Trophoblast cell (in vitro differentiated cells and primary cell): Measurements from ENCODE around the gene GALNTL6.

ENCODE experiments used
- DNase-seq, 2 donors: peaks; one replicate each; pipeline ENCODE4 v3.0.0-alpha.2; 2016
- H2AFZ ChIP-seq: 2 replicates; pipeline ENCODE4 v1.6.1; 2013; ENCODE audit warnings: low read length, moderate library complexity, mild to moderate bottlenecking; ENCODE audit not compliant: insufficient read depth, poor library complexity
- H2AK5ac ChIP-seq: 2 replicates; pipeline ENCODE4 v1.6.1; 2013; ENCODE audit warnings: mild to moderate bottlenecking, low read length
- H2BK120ac ChIP-seq: 2 replicates; pipeline ENCODE4 v1.6.1; 2013; ENCODE audit warnings: low read length, mild to moderate bottlenecking, moderate library complexity; ENCODE audit not compliant: insufficient read depth, poor library complexity
- H2BK12ac ChIP-seq: 2 replicates; pipeline ENCODE4 v1.6.1; 2013; ENCODE audit warnings: mild to moderate bottlenecking, low read length, moderate library complexity
- H2BK5ac ChIP-seq: 2 replicates; pipeline ENCODE4 v1.6.1; 2013; ENCODE audit warnings: low read length, low read depth, moderate library complexity, mild to moderate bottlenecking; ENCODE audit not compliant: poor library complexity
- H3K14ac ChIP-seq: 2 replicates; pipeline ENCODE4 v1.6.1; 2013; ENCODE audit warnings: mild to moderate bottlenecking, low read length
- H3K18ac ChIP-seq: 2 replicates; pipeline ENCODE4 v1.6.1; 2013; ENCODE audit warnings: mild to moderate bottlenecking, low read length
- H3K23ac ChIP-seq: 2 replicates; pipeline ENCODE4 v1.6.1; 2013; ENCODE audit warnings: low read length
- H3K27ac ChIP-seq: 2 replicates; pipeline ENCODE4 v1.5.1; 2013; ENCODE audit warnings: low read depth, mild to moderate bottlenecking, inconsistent platforms, low read length, moderate library complexity
- H3K27me3 ChIP-seq: 2 replicates; pipeline ENCODE4 v1.6.1; 2013; ENCODE audit warnings: inconsistent platforms, mild to moderate bottlenecking, low read length, moderate library complexity; ENCODE audit not compliant: insufficient read depth
- H3K36me3 ChIP-seq, 2 experiments: 1 replicate in 1 of 2; 2 replicates in 1 of 2; pipeline ENCODE4 v1.6.1; 2013; ENCODE audit warnings: low read length in 2 of 2, mild to moderate bottlenecking in 2 of 2, moderate library complexity in 1 of 2; ENCODE audit not compliant: insufficient read depth in 2 of 2, control insufficient read depth in 1 of 2
- H3K4ac ChIP-seq: 2 replicates; pipeline ENCODE4 v1.6.1; 2013; ENCODE audit warnings: low read depth, mild to moderate bottlenecking, low read length, moderate library complexity
- H3K4me1 ChIP-seq, 2 experiments: 1 replicate in 1 of 2; 2 replicates in 1 of 2; pipeline ENCODE4 v1.6.1; 2013; ENCODE audit warnings: low read length in 2 of 2, mild to moderate bottlenecking in 2 of 2, moderate library complexity in 1 of 2; ENCODE audit not compliant: insufficient read depth in 2 of 2, control insufficient read depth in 1 of 2
- H3K4me2 ChIP-seq: 2 replicates; pipeline ENCODE4 v1.6.1; 2013; ENCODE audit warnings: inconsistent platforms, mild to moderate bottlenecking, low read length, moderate library complexity
- H3K4me3 ChIP-seq: 2 replicates; pipeline ENCODE4 v1.5.1; 2013; ENCODE audit warnings: mild to moderate bottlenecking, low read depth, low read length, inconsistent platforms
- H3K79me1 ChIP-seq: one replicate; pipeline ENCODE4 v1.6.1; 2013; ENCODE audit warnings: low read length
- H3K79me2 ChIP-seq: 2 replicates; pipeline ENCODE4 v1.6.1; 2013; ENCODE audit warnings: low read length, mild to moderate bottlenecking; ENCODE audit not compliant: control insufficient read depth, insufficient read depth, poor library complexity
- H3K9ac ChIP-seq: 2 replicates; pipeline ENCODE4 v1.6.1; 2013; ENCODE audit warnings: mild to moderate bottlenecking, low read length
- H3K9me3 ChIP-seq: 2 replicates; pipeline ENCODE4 v1.6.1; 2013; ENCODE audit warnings: low read depth, mild to moderate bottlenecking, control low read depth, inconsistent platforms, low read length; ENCODE audit not compliant: insufficient read depth
- H4K12ac ChIP-seq: 2 replicates; pipeline ENCODE4 v1.6.1; 2013; ENCODE audit warnings: low read depth, mild to moderate bottlenecking, low read length, moderate library complexity
- H4K8ac ChIP-seq: 2 replicates; pipeline ENCODE4 v1.6.1; 2013; ENCODE audit warnings: low read depth, mild to moderate bottlenecking, low read length, moderate library complexity
- H4K91ac ChIP-seq: one replicate; pipeline ENCODE4 v1.6.1; 2013; ENCODE audit warnings: low read depth, mild to moderate bottlenecking, low read length, moderate library complexity
- WGBS: extraction: QIAGEN DNeasy Blood & Tissue Kit; methylation state at CpG from one replicate; pipeline ENCODE4 v1.1.7; 2013; ENCODE audit warnings: missing lambda C conversion rate; ENCODE audit not compliant: insufficient read length, insufficient coverage; ENCODE audit errors: extremely low coverage; 5-methylcytosine and 5-hydroxymethylcytosine counted together

The GALNTL6 gene

GRCh38 chr4:172553216-172553615, 740.0 kb downstream of the GALNTL6 start:
- no peak overlapping the region for H3K4me3 ChIP-seq
- H2BK12ac ChIP-seq, result no peak overlapping the region
- H3K4ac ChIP-seq, result no peak overlapping the region
- H3K79me1 ChIP-seq, result no peaks in the 10 kb centered on the region
- DNase-seq, result no peak
- H2BK120ac ChIP-seq, result no peak overlapping the region
- no peak overlapping the region for H4K91ac ChIP-seq
- no peak overlapping the region for H3K9ac ChIP-seq
- no peak overlapping the region for H3K18ac ChIP-seq
- H3K23ac ChIP-seq, result no peak overlapping the region
- WGBS, result no CpG with 5 or more reads among the region's 1 CpG
- no peak overlapping the region for H2AFZ ChIP-seq
- no peak overlapping the region for H3K14ac ChIP-seq
- H2AK5ac ChIP-seq, result no peak overlapping the region
- H3K36me3 ChIP-seq, result no peaks in the 10 kb centered on the region
- H3K27me3 ChIP-seq, result no peaks in the 10 kb centered on the region
- no peaks in the 10 kb centered on the region for H3K79me2 ChIP-seq
- no peaks in the 10 kb centered on the region for H3K9me3 ChIP-seq
- H4K8ac ChIP-seq, result no peak overlapping the region
- H3K27ac ChIP-seq, result no peak overlapping the region
- no peaks in the 10 kb centered on the region for H3K4me1 ChIP-seq
- H2BK5ac ChIP-seq, result no peak overlapping the region
- H3K4me2 ChIP-seq, result no peak overlapping the region
- no peak overlapping the region for H4K12ac ChIP-seq

- H3K4ac ChIP-seq, result no peak overlapping the region
- no CpG with 5 or more reads among the region's 4 CpGs for WGBS
Measured at GRCh38 chr4:172554588-172554987, 741.4 kb downstream of the GALNTL6 start.

GRCh38 chr4:172555725-172556124, 742.5 kb downstream of the GALNTL6 start:
- H2BK120ac ChIP-seq, result no peak overlapping the region
- no peaks in the 10 kb centered on the region for H3K27me3 ChIP-seq
- no peak overlapping the region for H3K9ac ChIP-seq
- no peak overlapping the region for H4K8ac ChIP-seq
- H3K14ac ChIP-seq, result no peak overlapping the region
- H3K4ac ChIP-seq, result no peak overlapping the region
- H3K4me1 ChIP-seq, result no peaks in the 10 kb centered on the region
- H4K12ac ChIP-seq, result no peak overlapping the region
- H2BK12ac ChIP-seq, result no peak overlapping the region
- no peaks in the 10 kb centered on the region for H3K79me1 ChIP-seq
- no peak overlapping the region for H2AFZ ChIP-seq
- no peak overlapping the region for H2AK5ac ChIP-seq
- no peaks in the 10 kb centered on the region for H3K9me3 ChIP-seq
- no peaks in the 10 kb centered on the region for H3K79me2 ChIP-seq
- no peak overlapping the region for H2BK5ac ChIP-seq
- peak in 1 of 2 donors; percentile 6 for DNase-seq
- no peak overlapping the region for H3K27ac ChIP-seq
- no peak overlapping the region for H3K4me2 ChIP-seq
- no peak overlapping the region for H3K23ac ChIP-seq
- no peak overlapping the region for H3K4me3 ChIP-seq
- no CpG with 5 or more reads among the region's 2 CpGs for WGBS
- no peaks in the 10 kb centered on the region for H3K36me3 ChIP-seq
- H3K18ac ChIP-seq, result no peak overlapping the region
- H4K91ac ChIP-seq, result no peak overlapping the region

More at GRCh38 chr4:172554588-172554987, 741.4 kb downstream of the GALNTL6 start:
- Histone ChIP-seq H3K4me2 (no peak overlapping the region), H3K27ac (no peak overlapping the region), H3K4me1 (no peaks in the 10 kb centered on the region), H2AFZ (no peak overlapping the region), H4K12ac (no peak overlapping the region), H4K91ac (no peak overlapping the region), H2AK5ac (no peak overlapping the region), H2BK12ac (no peak overlapping the region), H3K36me3 (no peaks in the 10 kb centered on the region), H3K9me3 (no peaks in the 10 kb centered on the region), H3K27me3 (no peaks in the 10 kb centered on the region), H3K18ac (no peak overlapping the region), H4K8ac (no peak overlapping the region), H3K79me2 (no peaks in the 10 kb centered on the region), H3K4me3 (no peak overlapping the region), H2BK5ac (no peak overlapping the region), H2BK120ac (no peak overlapping the region), H3K14ac (no peak overlapping the region), H3K23ac (no peak overlapping the region), H3K9ac (no peak overlapping the region), H3K79me1 (no peaks in the 10 kb centered on the region)
- DNase-seq, result no peak

GRCh38 chr4:172573899-172574298, 760.7 kb downstream of the GALNTL6 start:
- H3K23ac ChIP-seq, result no peak overlapping the region
- no CpG with 5 or more reads among the region's 2 CpGs for WGBS
- H3K79me1 ChIP-seq, result no peaks in the 10 kb centered on the region
- no peaks in the 10 kb centered on the region for H3K79me2 ChIP-seq
- H3K4ac ChIP-seq, result no peak overlapping the region
- H3K36me3 ChIP-seq, result no peaks in the 10 kb centered on the region
- H4K12ac ChIP-seq, result no peak overlapping the region
- H3K4me3 ChIP-seq, result no peak overlapping the region
- H3K4me1 ChIP-seq, result no peaks in the 10 kb centered on the region
- no peak overlapping the region for H4K91ac ChIP-seq
- H3K4me2 ChIP-seq, result no peak overlapping the region
- no peak overlapping the region for H3K27ac ChIP-seq
- no peak overlapping the region for H3K9ac ChIP-seq
- no peak overlapping the region for H2BK12ac ChIP-seq
- H2BK5ac ChIP-seq, result no peak overlapping the region
- no peak overlapping the region for H3K18ac ChIP-seq
- H3K27me3 ChIP-seq, result no peaks in the 10 kb centered on the region
- no peak overlapping the region for H2AK5ac ChIP-seq
- no peak for DNase-seq
- no peaks in the 10 kb centered on the region for H3K9me3 ChIP-seq
- no peak overlapping the region for H4K8ac ChIP-seq
- H3K14ac ChIP-seq, result no peak overlapping the region
- no peak overlapping the region for H2BK120ac ChIP-seq
- no peak overlapping the region for H2AFZ ChIP-seq
